Astrocyte (in vitro differentiated cells and primary cell): ENCODE data around the gene PLA2G6. TPM values are rescaled to one million over a fixed set of nuclear protein-coding genes. Genes with fewer than 3 reads are reported as not detected.

Experiments
- DNase-seq: peaks from one replicate; pipeline ENCODE4 v3.0.0-alpha.2; 2010; ENCODE audit warnings: low read depth
- FAIRE-seq: peaks from 2 replicates; lab custom pipeline; 2011; peaks lifted over from hg19 to GRCh38; lab: Jason Lieb, UNC
- H2AFZ ChIP-seq: 2 replicates; pipeline ENCODE4 v1.6.0; 2012; ENCODE audit warnings: low read depth, low read length, inconsistent platforms
- H3K27ac ChIP-seq: 2 replicates; pipeline ENCODE4 v1.5.1; 2011; ENCODE audit warnings: low read depth, low read length, inconsistent platforms
- H3K27me3 ChIP-seq: 2 replicates; pipeline ENCODE4 v1.6.0; 2011; ENCODE audit warnings: low read length, inconsistent platforms; ENCODE audit not compliant: insufficient read depth
- H3K36me3 ChIP-seq: 2 replicates; pipeline ENCODE4 v1.5.1; 2011; ENCODE audit warnings: low read length, inconsistent platforms; ENCODE audit not compliant: insufficient read depth
- H3K4me1 ChIP-seq: 2 replicates; pipeline ENCODE4 v1.5.1; 2011; ENCODE audit warnings: low read length, inconsistent platforms; ENCODE audit not compliant: insufficient read depth
- H3K4me2 ChIP-seq: 2 replicates; pipeline ENCODE4 v1.6.0; 2012; ENCODE audit warnings: low read length, inconsistent platforms
- H3K4me3 ChIP-seq: 2 replicates; pipeline ENCODE4 v1.5.1; 2011; ENCODE audit warnings: low read depth, mild to moderate bottlenecking, low read length, inconsistent platforms; ENCODE audit not compliant: insufficient read depth
- H3K79me2 ChIP-seq: 2 replicates; pipeline ENCODE4 v1.6.0; 2012; ENCODE audit warnings: mild to moderate bottlenecking, low read length, inconsistent platforms; ENCODE audit not compliant: insufficient read depth
- H3K9ac ChIP-seq: 2 replicates; pipeline ENCODE4 v1.6.0; 2012; ENCODE audit warnings: mild to moderate bottlenecking, low read length, inconsistent platforms
- H3K9me3 ChIP-seq: 2 replicates; pipeline ENCODE4 v1.5.1; 2012; ENCODE audit warnings: low read depth, mild to moderate bottlenecking, low read length, inconsistent platforms; ENCODE audit not compliant: insufficient read depth
- H4K20me1 ChIP-seq: 2 replicates; pipeline ENCODE4 v1.6.0; 2012; ENCODE audit warnings: low read length, inconsistent platforms; ENCODE audit not compliant: insufficient read depth
- H3K27ac Mint-ChIP-seq: one replicate; pipeline ENCODE4 v1.8.0; 2021; ENCODE audit warnings: mild to moderate bottlenecking, mixed read lengths; ENCODE audit not compliant: unreplicated experiment
- H3K27me3 Mint-ChIP-seq: one replicate; pipeline ENCODE4 v1.8.0; 2021; ENCODE audit warnings: low read depth, mixed read lengths; ENCODE audit not compliant: unreplicated experiment
- H3K36me3 Mint-ChIP-seq: one replicate; pipeline ENCODE4 v1.8.0; 2021; ENCODE audit warnings: low read depth, mixed read lengths; ENCODE audit not compliant: unreplicated experiment
- H3K4me1 Mint-ChIP-seq: one replicate; pipeline ENCODE4 v1.8.0; 2021; ENCODE audit warnings: low read depth, mixed read lengths; ENCODE audit not compliant: unreplicated experiment
- H3K4me3 Mint-ChIP-seq: one replicate; pipeline ENCODE4 v1.8.0; 2021; ENCODE audit warnings: mild to moderate bottlenecking, moderate library complexity, mixed read lengths; ENCODE audit not compliant: unreplicated experiment
- H3K9me3 Mint-ChIP-seq: one replicate; pipeline ENCODE4 v1.8.0; 2021; ENCODE audit warnings: mild to moderate bottlenecking, mixed read lengths; ENCODE audit not compliant: unreplicated experiment
- EZH2 ChIP-seq: IDR thresholded peaks from 2 replicates; pipeline ENCODE4 v1.6.1; 2012; ENCODE audit warnings: mild to moderate bottlenecking, low read length, inconsistent platforms; ENCODE audit not compliant: insufficient read depth
- total RNA-seq: library from RNA; stranded (reverse); gene quantifications from 2 replicates; pipeline ENCODE4 v1.2.1, GENCODE V29; 2021
- TF ChIP-seq, protein P1 (sequence below): IDR thresholded peaks from 2 replicates; pipeline ENCODE4 v1.5.1; 2011; ENCODE audit warnings: low read depth, mild to moderate bottlenecking, inconsistent platforms, low read length, moderate library complexity; ENCODE audit not compliant: insufficient read depth

The PLA2G6 gene
- total RNA-seq, 1 donor from 2014 or later, result 10.0 TPM

DNA sequence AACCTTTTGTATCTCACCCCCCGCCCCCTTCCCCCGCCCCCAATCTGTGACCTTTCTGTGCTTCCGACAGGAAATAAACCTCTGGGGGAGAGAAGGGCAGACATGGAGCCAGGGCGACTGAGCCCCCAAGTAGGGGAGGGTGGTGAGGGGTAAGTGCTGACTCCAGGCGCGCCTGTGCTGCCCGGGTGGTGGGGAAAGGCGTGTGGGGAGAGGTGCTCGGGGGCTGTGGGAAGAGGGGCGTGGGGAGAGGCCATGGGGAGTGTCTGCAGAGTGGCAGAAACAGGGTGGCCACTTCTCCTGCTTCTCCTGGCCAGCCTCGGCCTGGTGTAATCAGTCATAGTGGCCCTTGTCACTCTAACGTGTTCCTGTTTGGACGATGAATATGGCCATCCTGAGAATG, 105.7 kb downstream of the PLA2G6 start:
- no peaks in the 10 kb centered on the region for H3K9me3 ChIP-seq
- H3K27ac Mint-ChIP-seq, result no peak overlapping the region
- no peak overlapping the region for H3K4me3 ChIP-seq
- no peaks in the 10 kb centered on the region for H3K36me3 ChIP-seq
- H3K4me1 ChIP-seq, result no peaks in the 10 kb centered on the region
- H3K27ac ChIP-seq, result no peak overlapping the region
- no peaks in the 10 kb centered on the region for H3K4me1 Mint-ChIP-seq
- peaks cover 4% of the 10 kb centered on the region for H3K27me3 ChIP-seq
- H3K36me3 Mint-ChIP-seq, result peaks cover 9% of the 10 kb centered on the region
- H3K4me2 ChIP-seq, result no peak overlapping the region
- no peak overlapping the region for H2AFZ ChIP-seq
- FAIRE-seq, result no peak
- no peak overlapping the region for H3K9ac ChIP-seq
- H4K20me1 ChIP-seq, result no peaks in the 10 kb centered on the region
- H3K9me3 Mint-ChIP-seq, result peaks cover 2% of the 10 kb centered on the region
- peaks cover 15% of the 10 kb centered on the region for H3K27me3 Mint-ChIP-seq
- DNase-seq, result no peak
- TF ChIP-seq, protein P1, sequence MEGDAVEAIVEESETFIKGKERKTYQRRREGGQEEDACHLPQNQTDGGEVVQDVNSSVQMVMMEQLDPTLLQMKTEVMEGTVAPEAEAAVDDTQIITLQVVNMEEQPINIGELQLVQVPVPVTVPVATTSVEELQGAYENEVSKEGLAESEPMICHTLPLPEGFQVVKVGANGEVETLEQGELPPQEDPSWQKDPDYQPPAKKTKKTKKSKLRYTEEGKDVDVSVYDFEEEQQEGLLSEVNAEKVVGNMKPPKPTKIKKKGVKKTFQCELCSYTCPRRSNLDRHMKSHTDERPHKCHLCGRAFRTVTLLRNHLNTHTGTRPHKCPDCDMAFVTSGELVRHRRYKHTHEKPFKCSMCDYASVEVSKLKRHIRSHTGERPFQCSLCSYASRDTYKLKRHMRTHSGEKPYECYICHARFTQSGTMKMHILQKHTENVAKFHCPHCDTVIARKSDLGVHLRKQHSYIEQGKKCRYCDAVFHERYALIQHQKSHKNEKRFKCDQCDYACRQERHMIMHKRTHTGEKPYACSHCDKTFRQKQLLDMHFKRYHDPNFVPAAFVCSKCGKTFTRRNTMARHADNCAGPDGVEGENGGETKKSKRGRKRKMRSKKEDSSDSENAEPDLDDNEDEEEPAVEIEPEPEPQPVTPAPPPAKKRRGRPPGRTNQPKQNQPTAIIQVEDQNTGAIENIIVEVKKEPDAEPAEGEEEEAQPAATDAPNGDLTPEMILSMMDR, result no peak
- TF ChIP-seq EZH2, result no peak
- H3K4me3 Mint-ChIP-seq, result no peak overlapping the region
- H3K79me2 ChIP-seq, result no peaks in the 10 kb centered on the region

DNA sequence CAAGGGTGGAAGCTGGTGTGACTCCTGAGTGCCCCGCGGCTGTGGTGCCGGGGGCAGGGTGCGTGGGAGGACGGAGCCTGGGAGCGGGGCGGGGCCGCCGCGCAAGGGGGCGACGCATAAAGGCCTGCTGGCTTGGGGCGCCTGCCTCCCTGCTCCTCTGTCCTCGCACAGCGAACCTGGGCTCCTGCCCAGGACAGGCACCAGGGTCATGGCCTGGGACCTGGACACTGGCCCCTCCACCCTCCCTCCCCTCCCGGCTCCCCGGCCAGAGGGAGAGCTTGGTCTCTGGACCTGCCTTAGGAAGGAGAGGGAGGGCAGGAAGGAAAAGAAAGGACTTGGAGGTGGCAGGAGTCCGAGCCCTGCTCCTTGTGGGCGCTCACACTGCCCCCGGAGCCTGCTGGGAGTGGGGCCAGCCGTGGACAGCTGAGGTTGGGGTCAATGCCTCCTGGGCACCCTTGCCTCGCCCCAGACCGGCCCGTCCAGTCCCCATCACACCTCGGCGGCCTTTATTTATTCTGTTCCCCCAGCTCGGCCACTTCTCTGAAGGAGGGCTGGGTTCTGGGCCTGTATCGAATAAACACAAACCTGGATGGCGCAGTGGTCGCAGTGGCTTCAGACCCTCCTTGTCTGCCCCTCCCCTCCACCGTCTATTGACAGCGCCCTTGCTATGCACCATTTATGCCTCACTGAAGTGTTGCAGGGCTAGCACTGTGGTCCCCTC, 106.4 kb downstream of the PLA2G6 start:
- H3K27ac ChIP-seq, result no peak overlapping the region
- peaks cover 9% of the 10 kb centered on the region for H3K36me3 Mint-ChIP-seq
- H3K4me3 Mint-ChIP-seq, result no peak overlapping the region
- no peak overlapping the region for H3K4me2 ChIP-seq
- no peaks in the 10 kb centered on the region for H4K20me1 ChIP-seq
- no peak for TF ChIP-seq EZH2
- TF ChIP-seq, protein P1, result no peak
- no peaks in the 10 kb centered on the region for H3K79me2 ChIP-seq
- H3K27me3 ChIP-seq, result peaks cover 2% of the 10 kb centered on the region
- no peak overlapping the region for H3K4me3 ChIP-seq
- FAIRE-seq (no peak), DNase-seq (no peak)
- H3K27me3 Mint-ChIP-seq, result peaks cover 15% of the 10 kb centered on the region
- H3K36me3 ChIP-seq, result no peaks in the 10 kb centered on the region
- no peak overlapping the region for H3K27ac Mint-ChIP-seq
- no peak overlapping the region for H2AFZ ChIP-seq
- H3K4me1 ChIP-seq, result no peaks in the 10 kb centered on the region
- H3K9me3 ChIP-seq, result no peaks in the 10 kb centered on the region
- no peaks in the 10 kb centered on the region for H3K4me1 Mint-ChIP-seq
- H3K9ac ChIP-seq, result no peak overlapping the region
- H3K9me3 Mint-ChIP-seq, result peaks cover 2% of the 10 kb centered on the region
